Fibroblast of skin of abdomen (primary cell): ENCODE data around the gene SMIM20.
A peak's percentile ranks its signal among the peaks of the same experiment; 100 is the strongest.
"Not testable (repeated sequence)": the region's sequence is repeated elsewhere in the genome, so short reads cannot be mapped to it uniquely, and the experiment has no call there.

ENCODE experiments used
- DNase-seq: peaks from one replicate; pipeline ENCODE4 v3.0.0-alpha.2; 2013

The SMIM20 gene

GRCh38 chr4:25890571-25891485 lies 23.2 kb upstream of the SMIM20 start:
- no peak for DNase-seq

GRCh38 chr4:25892796-25893195 lies 21.2 kb upstream of the SMIM20 start:
- no peak for DNase-seq

GRCh38 chr4:25896776-25897539 lies 17.1 kb upstream of the SMIM20 start:
- DNase-seq, result no peak

- DNase-seq, result peak; percentile 59
These were observed 13.7 kb upstream of the SMIM20 start for GRCh38 chr4:25900310-25900709.

- no peak for DNase-seq
These were observed 13.0 kb upstream of the SMIM20 start for GRCh38 chr4:25901030-25901430.

DNA sequence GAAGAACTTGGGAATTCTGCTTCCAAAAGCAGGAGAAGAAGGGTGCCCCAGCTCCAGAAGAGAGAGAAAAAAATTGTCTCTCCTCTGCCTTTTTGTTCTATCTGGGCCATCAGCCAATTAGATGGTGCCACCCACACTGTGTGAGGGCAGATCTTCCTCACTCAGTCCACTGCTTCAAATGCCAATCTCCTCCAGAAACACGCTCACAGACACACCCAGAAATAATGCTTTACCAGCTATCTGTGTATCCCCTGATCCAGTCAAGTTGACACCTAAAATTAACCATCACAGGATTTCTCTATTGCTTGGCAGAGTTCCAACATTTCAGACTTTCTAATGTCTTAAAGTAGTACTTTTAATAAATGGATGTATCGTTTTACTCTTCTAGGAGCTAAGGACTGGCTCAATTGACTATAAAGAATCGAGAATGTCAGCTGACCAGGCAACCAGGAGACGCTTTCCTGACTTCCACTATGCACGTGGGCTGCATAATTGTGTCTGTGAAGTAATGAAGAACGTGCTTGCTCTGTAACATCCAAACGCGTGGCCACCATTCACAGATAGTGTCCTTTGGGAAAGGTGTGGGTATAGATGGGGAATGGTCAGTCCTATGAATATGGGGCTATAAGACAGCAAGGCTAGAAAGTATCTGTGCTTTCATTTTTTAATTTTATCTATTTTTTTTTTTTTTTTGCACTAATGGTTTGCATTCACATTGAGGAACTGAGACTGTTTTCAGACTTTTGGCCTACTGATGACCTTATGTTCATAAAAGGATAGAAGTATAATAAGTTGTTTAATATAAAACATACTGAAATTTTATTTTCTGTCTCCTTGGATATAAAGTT lies 9.9 kb upstream of the SMIM20 start:
- no peak for DNase-seq

DNA sequence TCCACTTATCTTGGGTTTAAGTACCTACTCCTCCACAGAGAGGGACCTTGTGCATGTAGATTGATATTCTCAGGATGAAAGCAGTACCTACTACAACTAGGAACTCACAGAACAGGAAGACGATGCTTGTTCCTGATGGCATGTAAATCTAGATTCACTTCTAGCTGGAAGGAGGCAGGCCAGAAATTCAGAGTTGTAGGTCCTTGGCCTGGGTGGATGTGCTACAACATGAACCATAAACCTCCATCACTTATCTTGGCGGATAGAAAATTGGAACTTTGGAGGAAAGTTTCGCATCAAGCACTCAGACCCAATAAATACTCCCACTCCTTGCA lies 9.3 kb upstream of the SMIM20 start:
- no peak for DNase-seq

- no peak for DNase-seq
These were observed 8.6 kb upstream of the SMIM20 start for GRCh38 chr4:25905371-25905770.

DNA sequence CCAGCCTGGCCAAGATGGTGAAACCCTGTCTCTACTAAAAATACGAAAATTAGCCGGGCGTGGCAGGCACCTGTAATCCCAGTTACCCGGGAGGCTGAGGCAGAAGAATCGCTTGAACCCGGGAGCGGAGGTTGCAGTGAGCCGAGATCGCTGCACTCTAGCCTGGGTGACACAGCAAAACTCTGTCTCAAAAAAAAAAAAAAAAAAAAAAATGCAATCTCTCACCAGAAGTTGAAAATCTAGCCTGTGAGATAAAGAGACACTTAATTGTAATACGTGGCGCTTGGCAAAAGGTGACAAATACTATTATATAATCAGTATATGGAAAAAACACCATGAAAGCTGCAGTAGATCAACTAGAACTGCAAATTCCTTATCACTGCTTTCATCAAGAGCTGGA lies 7.9 kb upstream of the SMIM20 start:
- not testable (repeated sequence) for DNase-seq

GRCh38 chr4:25908491-25908901 lies 5.5 kb upstream of the SMIM20 start:
- DNase-seq, result peak; percentile 96

- no peak for DNase-seq
These were observed 2.7 kb upstream of the SMIM20 start for GRCh38 chr4:25911356-25911755.

DNA sequence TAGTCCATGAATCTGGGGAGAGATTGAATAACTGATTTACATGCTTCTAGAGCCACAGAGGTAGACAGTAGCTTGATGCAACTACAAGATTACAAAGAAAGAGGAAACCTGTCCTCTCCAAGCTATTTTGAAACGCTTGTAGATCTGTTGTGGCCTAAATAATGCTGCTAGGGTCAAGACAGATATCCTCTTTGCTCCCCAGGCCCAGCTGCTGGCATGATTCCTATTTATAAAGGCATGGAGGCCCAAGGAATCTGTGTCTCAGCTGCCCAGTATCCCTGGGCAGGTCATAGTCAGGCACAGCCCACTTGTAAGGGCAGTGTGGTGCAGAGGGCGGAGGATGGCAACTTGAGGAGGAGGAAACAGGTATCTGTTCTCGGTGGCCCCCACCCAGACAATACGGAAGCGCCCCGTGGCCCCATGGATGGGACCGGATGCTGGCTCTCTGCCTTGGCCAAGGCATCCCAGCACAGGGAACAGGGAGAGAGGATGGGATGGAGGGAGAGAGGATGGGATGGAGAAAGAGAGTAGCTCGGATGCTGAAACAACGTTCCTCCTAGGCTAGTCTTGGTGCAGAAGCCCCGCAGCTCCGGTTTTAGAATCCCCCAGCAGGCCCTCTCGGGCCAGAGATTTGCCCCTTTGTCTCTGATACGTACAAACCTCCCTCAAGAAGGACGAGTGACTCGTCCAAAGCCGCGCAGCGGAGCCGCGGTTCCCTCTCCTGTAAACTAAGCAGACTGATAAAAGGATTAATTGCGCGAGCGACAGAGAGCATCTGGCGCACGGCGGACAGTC lies 767 bp upstream of the SMIM20 start:
- no peak for DNase-seq

DNA sequence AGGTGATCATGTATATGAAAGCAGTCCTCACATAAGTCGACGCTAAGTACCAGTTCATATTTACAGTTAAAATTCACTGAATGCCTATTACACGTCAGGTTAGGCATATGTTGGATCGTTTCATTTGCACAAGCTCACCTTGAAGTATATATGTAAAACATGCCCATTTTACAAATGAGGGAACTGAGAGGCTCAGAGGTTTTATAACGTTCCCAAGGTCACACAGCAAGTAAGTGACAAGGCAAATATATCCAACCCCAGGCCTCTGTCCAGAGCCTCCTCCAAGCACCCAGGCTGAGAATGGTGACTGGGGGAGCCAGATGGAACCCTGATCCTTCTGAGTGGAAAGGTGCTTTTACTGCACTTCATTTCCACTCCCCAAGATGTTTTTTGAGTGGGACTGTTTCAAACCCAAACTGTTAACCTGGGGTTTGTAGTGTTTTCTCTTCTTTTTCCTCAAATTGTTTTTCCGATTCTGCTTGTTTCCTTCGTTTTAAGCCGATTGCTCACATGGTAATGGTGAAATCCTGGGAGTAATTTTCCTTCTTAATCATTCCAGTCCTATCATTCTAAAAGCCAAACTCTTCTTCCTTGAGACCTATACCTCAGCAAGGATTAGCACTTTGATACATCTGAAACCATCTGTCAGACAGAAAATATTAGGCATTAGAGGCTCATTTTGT lies 791 bp downstream of the SMIM20 start:
- no peak for DNase-seq

DNA sequence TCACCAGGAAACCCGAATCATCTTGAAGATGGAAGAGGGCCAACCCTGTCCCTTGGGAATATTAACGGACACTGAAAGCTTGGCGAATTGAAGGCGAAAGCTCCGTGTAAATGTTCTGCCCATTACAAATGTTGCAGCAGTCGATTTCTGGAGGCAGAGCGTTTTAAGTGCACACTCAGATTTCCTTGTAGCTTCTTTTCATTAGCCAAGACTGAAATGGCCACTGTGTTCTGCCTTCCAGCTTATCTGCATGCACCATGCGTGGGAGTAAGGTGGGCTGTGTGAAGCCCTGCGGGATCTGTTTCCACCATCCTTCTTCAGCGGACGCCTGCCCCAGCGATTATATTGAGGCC lies 1.3 kb downstream of the SMIM20 start:
- no peak for DNase-seq

DNA sequence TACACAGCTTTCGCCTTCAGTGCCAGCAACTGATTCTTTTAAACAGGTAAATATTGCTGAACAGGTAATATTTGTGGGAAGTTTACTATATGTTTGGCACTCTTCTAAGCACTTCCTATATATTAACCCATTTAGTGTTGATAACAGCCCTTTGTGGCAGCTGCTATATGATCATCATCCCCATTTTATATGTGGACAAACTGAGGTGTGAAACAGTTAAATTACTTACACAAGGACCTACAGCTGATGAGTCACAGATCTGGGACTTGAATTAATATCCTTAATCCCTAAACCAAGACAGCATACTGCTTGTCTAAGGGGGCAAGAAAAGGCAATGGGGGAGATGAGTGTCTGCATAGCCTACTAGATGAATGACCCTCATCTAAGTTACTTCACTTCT lies 2.9 kb downstream of the SMIM20 start:
- no peak for DNase-seq

GRCh38 chr4:25919676-25920075 lies 5.7 kb downstream of the SMIM20 start:
- no peak for DNase-seq

DNA sequence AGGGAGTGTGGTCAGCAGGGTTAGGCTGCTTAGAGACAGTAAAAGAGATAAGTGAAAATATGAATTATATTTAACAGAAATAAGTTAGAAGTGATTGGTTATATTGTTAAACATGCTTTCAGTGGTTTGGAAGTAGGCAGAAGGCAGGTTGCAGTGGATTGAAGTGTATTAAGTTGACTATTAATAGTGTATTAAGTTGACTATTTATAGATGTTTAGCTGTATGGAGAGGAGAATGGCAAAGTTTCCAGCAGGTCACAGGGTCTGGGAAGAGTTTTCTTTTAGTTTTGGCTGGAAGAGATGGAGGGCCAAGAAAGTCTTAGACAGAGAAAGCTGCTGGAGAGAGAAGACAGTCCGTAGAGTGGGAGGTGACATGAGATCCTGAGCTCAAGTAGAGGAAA lies 7.9 kb downstream of the SMIM20 start:
- DNase-seq, result no peak

DNA sequence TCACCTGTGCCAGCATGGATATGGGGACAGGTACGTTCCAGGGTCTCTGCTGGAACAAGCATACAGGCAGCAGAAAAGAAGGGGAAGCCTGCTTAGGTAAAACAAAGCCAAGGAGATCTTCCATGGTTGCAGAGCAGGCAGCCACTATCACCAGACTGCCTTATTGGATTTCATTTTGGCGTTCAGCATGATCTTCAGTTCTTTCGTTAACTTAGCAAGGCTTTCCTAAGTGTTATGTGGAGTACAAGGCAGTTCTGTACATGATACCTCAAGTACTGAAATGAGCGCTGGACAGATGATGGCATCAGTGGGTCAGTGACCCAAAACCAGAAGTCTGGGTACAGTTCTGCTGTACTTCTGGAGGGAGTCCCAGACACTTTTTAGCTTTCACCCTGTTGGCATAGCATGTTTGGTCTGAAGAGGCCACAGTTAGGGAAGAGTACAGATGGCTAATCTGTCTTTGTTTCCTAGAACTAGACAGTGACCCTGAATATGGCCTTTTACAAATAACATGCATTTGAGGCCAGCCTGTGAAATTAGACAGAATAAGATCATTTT lies 8.9 kb downstream of the SMIM20 start:
- DNase-seq, result no peak

DNA sequence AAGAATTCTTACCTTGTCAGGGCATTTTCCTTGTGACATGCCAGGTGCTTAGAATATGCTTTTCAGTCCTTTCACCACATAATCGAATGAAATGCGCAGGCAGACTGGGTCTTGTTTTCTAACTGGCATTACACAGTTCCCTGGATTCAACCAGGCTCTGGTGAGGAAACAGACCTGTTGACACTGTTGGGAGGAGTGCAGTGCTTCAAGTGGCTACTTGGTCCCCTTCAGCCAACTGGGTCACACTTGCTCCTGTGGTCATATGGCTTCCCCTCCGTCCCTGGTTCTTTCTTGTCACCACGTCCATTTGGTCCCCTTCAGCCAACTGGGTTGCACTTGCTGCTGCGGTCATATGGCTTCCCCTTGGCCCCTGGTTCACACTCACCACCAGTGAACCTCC lies 9.7 kb downstream of the SMIM20 start:
- DNase-seq, result no peak

- DNase-seq, result peak; percentile 33
These were observed 11.6 kb downstream of the SMIM20 start for GRCh38 chr4:25925486-25926201.

DNA sequence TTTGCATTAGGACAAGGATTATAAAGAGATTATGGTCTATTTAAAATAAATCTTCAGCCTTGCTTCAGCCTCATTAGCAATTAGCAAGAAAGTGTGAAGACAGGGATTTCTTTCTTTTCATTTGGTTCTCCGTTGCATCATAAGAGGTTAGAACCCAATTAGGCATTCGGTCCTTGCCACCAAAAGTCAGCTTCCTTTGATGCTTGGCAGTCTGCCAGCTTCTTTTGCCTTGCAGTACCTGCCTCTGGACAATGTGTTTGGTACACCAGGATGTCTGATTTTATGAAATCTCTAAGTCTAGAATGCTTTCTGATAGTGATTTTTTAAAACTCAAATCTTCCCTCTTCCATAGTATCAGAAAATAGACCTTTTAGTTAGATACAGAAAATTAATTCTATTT lies 12.4 kb downstream of the SMIM20 start:
- no peak for DNase-seq
